ENCODE results near the gene BEST1. TPM values are rescaled to one million over a fixed set of nuclear protein-coding genes. Genes with fewer than 3 reads are reported as not detected.

The BEST1 gene
- polyA plus RNA-seq, 1 donor from 2014 or later: 6.4 TPM

GRCh38 chr11:61924064-61924455 is 26.1 kb upstream of the BEST1 start:
- TF ChIP-seq TAF1 (IDR thresholded peaks at IDR 0.05; ENCODE audit: low read depth) (no peak), POLR2AphosphoS5 (IDR thresholded peaks at IDR 0.05) (no peak), EP300 (conservative IDR thresholded peaks at IDR 0.05; ENCODE audit: poor library complexity, severe bottlenecking) (no peak), REST (IDR thresholded peaks at IDR 0.05; ENCODE audit: borderline replicate concordance) (no peak)
- Histone ChIP-seq H3K27ac (ENCODE audit: low read length) (no peak overlapping the region), H3K79me2 (replicated peaks; ENCODE audit: insufficient read depth, low read length) (no peaks in the 10 kb centered on the region)

GRCh38 chr11:61925736-61926135 is 24.4 kb upstream of the BEST1 start:
- Histone ChIP-seq H4K20me1 (ENCODE audit: insufficient read depth) (no peaks in the 10 kb centered on the region), H2AFZ (ENCODE audit: low read depth, low read length) (no peak overlapping the region), H3K27ac (ENCODE audit: low read length) (no peak overlapping the region), H3K9ac (ENCODE audit: low read length) (no peak overlapping the region), H3K36me3 (ENCODE audit: insufficient read depth, low read length) (no peaks in the 10 kb centered on the region), H3K9me2 (ENCODE audit: insufficient read depth, low read length) (no peaks in the 10 kb centered on the region), H3F3A (ENCODE audit: insufficient read depth, low read length, poor library complexity, severe bottlenecking) (no peaks in the 10 kb centered on the region), H3K4me2 (ENCODE audit: low read length) (no peak overlapping the region), H3K27me3 (ENCODE audit: insufficient read depth, low read depth, low read length) (no peaks in the 10 kb centered on the region), H3K79me2 (replicated peaks; ENCODE audit: insufficient read depth, low read length) (no peaks in the 10 kb centered on the region), H3K9me3 (ENCODE audit: low read length) (no peaks in the 10 kb centered on the region), H3K4me3 (ENCODE audit: low read length) (no peak overlapping the region)
- TF ChIP-seq TAF1 (IDR thresholded peaks at IDR 0.05; ENCODE audit: low read depth) (no peak), EP300 (conservative IDR thresholded peaks at IDR 0.05; ENCODE audit: poor library complexity, severe bottlenecking) (no peak), POLR2AphosphoS5 (IDR thresholded peaks at IDR 0.05) (no peak), SMC3 (conservative IDR thresholded peaks at IDR 0.05; ENCODE audit: poor library complexity) (no peak), REST (IDR thresholded peaks at IDR 0.05; ENCODE audit: borderline replicate concordance) (no peak), CTCF (IDR thresholded peaks at IDR 0.05; ENCODE audit: poor library complexity, severe bottlenecking) (no peak), RAD21 (conservative IDR thresholded peaks at IDR 0.05) (no peak), EZH2 (IDR thresholded peaks at IDR 0.05; ENCODE audit: borderline replicate concordance, insufficient read depth, low read length, poor library complexity, severe bottlenecking) (no peak), MXI1 (conservative IDR thresholded peaks at IDR 0.05; ENCODE audit: poor library complexity, severe bottlenecking) (no peak)

More at GRCh38 chr11:61924064-61924455, 26.1 kb upstream of the BEST1 start:
- H3K4me3 ChIP-seq (ENCODE audit: low read length): no peak overlapping the region
- H3K36me3 ChIP-seq (ENCODE audit: insufficient read depth, low read length): no peaks in the 10 kb centered on the region
- H4K20me1 ChIP-seq (ENCODE audit: insufficient read depth): no peaks in the 10 kb centered on the region
- H3K9ac ChIP-seq (ENCODE audit: low read length): no peak overlapping the region
- no peak overlapping the region for H3K4me2 ChIP-seq (ENCODE audit: low read length)
- H3F3A ChIP-seq (ENCODE audit: insufficient read depth, low read length, poor library complexity, severe bottlenecking): no peaks in the 10 kb centered on the region
- H3K9me3 ChIP-seq (ENCODE audit: low read length): no peaks in the 10 kb centered on the region
- H3K27me3 ChIP-seq (ENCODE audit: insufficient read depth, low read depth, low read length): peaks cover under 1% of the 10 kb centered on the region
- H2AFZ ChIP-seq (ENCODE audit: low read depth, low read length): no peak overlapping the region
- H3K9me2 ChIP-seq (ENCODE audit: insufficient read depth, low read length): no peaks in the 10 kb centered on the region
